IMR-90 (cell line): ENCODE results near the gene CDKN2B-AS1. TPM values are rescaled to one million over a fixed set of nuclear protein-coding genes. Genes with fewer than 3 reads are reported as not detected.

Experiments
- ATAC-seq: fragments of 200-7000 bp; cut with Tn5 transposase; 2 replicates; pipeline ENCODE4 v1.9.1; 2020; ENCODE audit warnings: low read depth, mild to moderate bottlenecking, moderate library complexity
- BruUV-seq: library from RNA; stranded (reverse); fragments of 400-500 nt; replicated peaks from 2 replicates; lab custom pipeline; 2021; lab: Mats Ljungman, UMichigan
- CTCF ChIA-PET: fragments of 300-600 bp; formaldehyde crosslinking; extraction: SDS; loops from one replicate; lab custom pipeline; 2021; ENCODE audit warnings: antibody characterized with exemption; lab: Yijun Ruan, JAX
- POLR2A ChIA-PET: fragments of 300-600 bp; sonication (Branson Sonifier 250); formaldehyde crosslinking; loops from one replicate; lab custom pipeline; 2022; ENCODE audit warnings: antibody characterized with exemption; ENCODE audit not compliant: unreplicated experiment; lab: Charles Lee
- DNase-seq: peaks from one replicate; pipeline ENCODE4 v3.0.0; 2013
- H2AFZ ChIP-seq: replicated peaks from 2 replicates; pipeline ENCODE3; 2013; ENCODE audit warnings: low read length, mild to moderate bottlenecking; ENCODE audit not compliant: poor library complexity
- H2AK5ac ChIP-seq: 2 replicates; pipeline ENCODE4 v1.6.1; 2013; ENCODE audit warnings: low read depth, low read length, inconsistent platforms
- H2AK9ac ChIP-seq: replicated peaks from 2 replicates; pipeline ENCODE3; 2013; ENCODE audit warnings: mild to moderate bottlenecking, low read depth, low read length, moderate library complexity; ENCODE audit not compliant: poor library complexity
- H2BK120ac ChIP-seq: 2 replicates; pipeline ENCODE4 v1.6.1; 2013; ENCODE audit warnings: low read depth, low read length, inconsistent platforms
- H2BK15ac ChIP-seq: 3 replicates; pipeline ENCODE4 v1.6.1; 2013; ENCODE audit warnings: low read depth, low read length, inconsistent platforms
- H2BK20ac ChIP-seq: 2 replicates; pipeline ENCODE4 v1.6.1; 2013; ENCODE audit warnings: low read depth, mild to moderate bottlenecking, inconsistent platforms, low read length, moderate library complexity
- H2BK5ac ChIP-seq: 2 replicates; pipeline ENCODE4 v1.6.1; 2013; ENCODE audit warnings: mild to moderate bottlenecking, low read depth, low read length, inconsistent platforms; ENCODE audit not compliant: poor library complexity, severe bottlenecking
- H3K14ac ChIP-seq: replicated peaks from 2 replicates; pipeline ENCODE4 v1.6.1; 2013; ENCODE audit warnings: low read depth, low read length, inconsistent platforms
- H3K18ac ChIP-seq: 2 replicates; pipeline ENCODE4 v1.6.1; 2013; ENCODE audit warnings: low read depth, low read length, control low read depth
- H3K23ac ChIP-seq: 2 replicates; pipeline ENCODE4 v1.6.1; 2013; ENCODE audit warnings: low read depth, low read length, inconsistent platforms
- H3K27ac ChIP-seq: 2 replicates; pipeline ENCODE4 v1.5.1; 2013; ENCODE audit warnings: mild to moderate bottlenecking, control low read depth, low read length; ENCODE audit not compliant: insufficient read depth
- H3K27me3 ChIP-seq: 2 replicates; pipeline ENCODE4 v1.6.1; 2013; ENCODE audit warnings: low read length; ENCODE audit not compliant: control insufficient read depth, insufficient read depth
- H3K36me3 ChIP-seq: 2 replicates; pipeline ENCODE4 v1.6.1; 2013; ENCODE audit warnings: low read length, mixed read lengths; ENCODE audit not compliant: control insufficient read depth, insufficient read depth
- H3K4ac ChIP-seq: 2 replicates; pipeline ENCODE4 v1.6.1; 2013; ENCODE audit warnings: low read depth, low read length, inconsistent platforms
- H3K4me1 ChIP-seq: 2 replicates; pipeline ENCODE4 v1.6.1; 2013; ENCODE audit warnings: low read length, mixed read lengths; ENCODE audit not compliant: control insufficient read depth, insufficient read depth
- H3K4me2 ChIP-seq: 2 replicates; pipeline ENCODE4 v1.6.1; 2013; ENCODE audit warnings: low read depth, mild to moderate bottlenecking, control low read depth, low read length, moderate library complexity
- H3K4me3 ChIP-seq: 2 replicates; pipeline ENCODE4 v1.5.1; 2013; ENCODE audit warnings: low read depth, mild to moderate bottlenecking, control low read depth, low read length, moderate library complexity; ENCODE audit not compliant: insufficient read depth
- H3K56ac ChIP-seq: 2 replicates; pipeline ENCODE4 v1.6.1; 2013; ENCODE audit warnings: low read length, inconsistent platforms; ENCODE audit not compliant: insufficient read depth; ENCODE audit errors: extremely low read depth
- H3K79me1 ChIP-seq, 2 experiments: 2 replicates each; pipeline ENCODE4 v1.6.1; 2013; ENCODE audit warnings: low read length in 2 of 2, inconsistent platforms in 1 of 2, low read depth in 1 of 2
- H3K9ac ChIP-seq: 2 replicates; pipeline ENCODE4 v1.6.1; 2013; ENCODE audit warnings: low read depth, low read length, control low read depth
- H3K9me1 ChIP-seq: 2 replicates; pipeline ENCODE4 v1.6.1; 2013; ENCODE audit warnings: low read length, inconsistent platforms; ENCODE audit not compliant: insufficient read depth
- H3K9me3 ChIP-seq: 2 replicates; pipeline ENCODE4 v1.6.1; 2013; ENCODE audit warnings: low read length; ENCODE audit not compliant: control insufficient read depth, insufficient read depth
- H4K20me1 ChIP-seq: 2 replicates; pipeline ENCODE4 v1.6.1; 2013; ENCODE audit warnings: low read length, inconsistent platforms; ENCODE audit not compliant: insufficient read depth
- H4K5ac ChIP-seq: 2 replicates; pipeline ENCODE4 v1.6.1; 2013; ENCODE audit warnings: mild to moderate bottlenecking, low read depth, low read length, control low read depth
- H4K8ac ChIP-seq, 2 experiments: 2 replicates each; pipeline ENCODE4 v1.6.1; 2013; ENCODE audit warnings: low read depth in 2 of 2, low read length in 2 of 2, control low read depth in 1 of 2, inconsistent platforms in 1 of 2
- H4K91ac ChIP-seq: 2 replicates; pipeline ENCODE4 v1.6.1; 2013; ENCODE audit warnings: low read depth, low read length, inconsistent platforms; ENCODE audit not compliant: insufficient read depth
- BHLHE40 ChIP-seq: fragments of 150-350 bp; IDR thresholded peaks from 2 replicates; pipeline ENCODE4 v1.6.1; 2016; ENCODE audit warnings: mild to moderate bottlenecking, low read depth, low read length
- CEBPB ChIP-seq: IDR thresholded peaks from 2 replicates; pipeline ENCODE4 v1.6.1; 2012; ENCODE audit warnings: low read depth, low read length, improper control_type of control experiment
- CHD1 ChIP-seq: IDR thresholded peaks from 2 replicates; pipeline ENCODE4 v1.6.1; 2012; ENCODE audit warnings: low read depth, low read length, improper control_type of control experiment
- CTCF ChIP-seq: conservative IDR thresholded peaks from 2 replicates; pipeline ENCODE4 v1.5.1; 2012; ENCODE audit warnings: mild to moderate bottlenecking, low read depth, low read length, improper control_type of control experiment
- FOS ChIP-seq: fragments of 150-350 bp; IDR thresholded peaks from 2 replicates; pipeline ENCODE4 v1.6.1; 2016; ENCODE audit warnings: low read depth, low read length
- MAFK ChIP-seq: IDR thresholded peaks from 2 replicates; pipeline ENCODE4 v1.6.1; 2012; ENCODE audit warnings: low read depth, low read length, improper control_type of control experiment
- MXI1 ChIP-seq: IDR thresholded peaks from 2 replicates; pipeline ENCODE4 v1.6.1; 2012; ENCODE audit warnings: low read depth, mild to moderate bottlenecking, low read length, moderate library complexity, borderline replicate concordance
- NFE2L2 ChIP-seq: fragments of 150-350 bp; IDR thresholded peaks from 2 replicates; pipeline ENCODE4 v1.6.1; 2016; ENCODE audit warnings: low read depth, mild to moderate bottlenecking, low read length
- POLR2A ChIP-seq: IDR thresholded peaks from 2 replicates; pipeline ENCODE4 v1.6.1; 2012; ENCODE audit warnings: mild to moderate bottlenecking, low read depth, low read length
- RAD21 ChIP-seq: IDR thresholded peaks from 2 replicates; pipeline ENCODE4 v1.6.1; 2012; ENCODE audit warnings: low read length, improper control_type of control experiment
- RCOR1 ChIP-seq: IDR thresholded peaks from 2 replicates; pipeline ENCODE4 v1.6.1; 2012; ENCODE audit warnings: mild to moderate bottlenecking, low read length, improper control_type of control experiment; ENCODE audit not compliant: insufficient replicate concordance
- RFX5 ChIP-seq: IDR thresholded peaks from 2 replicates; pipeline ENCODE4 v1.8.0; 2012; ENCODE audit warnings: low read depth, mild to moderate bottlenecking, low read length, moderate library complexity
- SMC3 ChIP-seq: fragments of 150-350 bp; IDR thresholded peaks from 2 replicates; pipeline ENCODE4 v1.6.1; 2016; ENCODE audit warnings: low read depth, mild to moderate bottlenecking, antibody characterized with exemption, low read length, moderate library complexity
- USF2 ChIP-seq: fragments of 150-350 bp; IDR thresholded peaks from 2 replicates; pipeline ENCODE4 v1.6.1; 2017; ENCODE audit warnings: mild to moderate bottlenecking, antibody characterized with exemption, low read length, low read depth
- WGBS, 2 experiments: methylation state at CpG; one replicate each; pipeline versions ENCODE4 v1.1.5 to v1.1.7; 2013; ENCODE audit warnings: missing lambda C conversion rate in 2 of 2; ENCODE audit not compliant: insufficient read length in 1 of 2; ENCODE audit errors: extremely low coverage in 2 of 2; 5-methylcytosine and 5-hydroxymethylcytosine counted together
- dilution Hi-C: fragments of 300-500 bp; cut with HindIII; formaldehyde crosslinking; loops from one replicate; pipeline ENCODE4 v1.14.3; 2018; ENCODE audit warnings: low sequenced_read_pairs; ENCODE audit not compliant: unreplicated experiment
- in situ Hi-C: fragments of 300-500 bp; cut with MboI; formaldehyde crosslinking; loops from 3 replicates; pipeline ENCODE4 v1.14.3; 2019; ENCODE audit warnings: low sequenced_read_pairs, inconsistent platforms, mixed read lengths
- intact Hi-C: fragments of 100-400 bp; cut with micrococcal nuclease; formaldehyde crosslinking; loops from 2 replicates; pipeline ENCODE4 v1.10.0; 2022
- polyA plus RNA-seq, 3 experiments: library from polyadenylated mRNA; depleted of rRNA; stranded (reverse); fragments of >200 nt; gene quantifications; 2 replicates each; pipeline ENCODE4 v1.2.3, GENCODE V29; 2012; ENCODE audit warnings: low replicate concordance in 1 of 3
- total RNA-seq: library from RNA; depleted of rRNA; stranded (reverse); fragments of >200 nt; gene quantifications from 2 replicates; pipeline ENCODE4 v1.2.3, GENCODE V29; 2012

The CDKN2B-AS1 gene
- total and polyA plus RNA-seq, 2 of the 4 experiments (the other 2 are of a cell fraction), result 1.0 to 1.1 TPM

- TF ChIP-seq FOS (no peak), MAFK (no peak)
These were observed 124.4 kb downstream of the CDKN2B-AS1 start (continued) for GRCh38 chr9:22118810-22119521.

GRCh38 chr9:22119522-22120158 is 125.0 kb downstream of the CDKN2B-AS1 start:
- H2BK15ac ChIP-seq, result peak overlapping the region; percentile 12; the same call in 1 of the 3 replicates
- WGBS, 2 experiments, result no CpG with 5 or more reads among the region's 3 CpGs
- H3K56ac ChIP-seq, result no peak overlapping the region
- no peak overlapping the region for H2AFZ ChIP-seq
- DNase-seq (peak; percentile 50), ATAC-seq (peak; percentile 30; the same call in 1 of the 2 replicates)
- H2AK5ac ChIP-seq, result no peak overlapping the region
- H3K79me1 ChIP-seq, result no peaks in the 10 kb centered on the region
- no peaks in the 10 kb centered on the region for H3K9me3 ChIP-seq
- H3K36me3 ChIP-seq, result no peaks in the 10 kb centered on the region
- no TSS peak for BruUV-seq
- H4K8ac ChIP-seq, result no peak overlapping the region
- POLR2A ChIA-PET, result no interaction called here
- H3K4me3 ChIP-seq, result no peak overlapping the region
- no peak overlapping the region for H4K91ac ChIP-seq
- no peak overlapping the region for H3K27ac ChIP-seq
- H2BK20ac ChIP-seq, result 0 out of 2 replicates have a peak overlapping the region, but pooled peaks have one; percentile 43
- no peak overlapping the region for H4K5ac ChIP-seq
- H3K14ac ChIP-seq, result no peak overlapping the region; the same call in 1 of the 2 replicates
- no peaks in the 10 kb centered on the region for H3K27me3 ChIP-seq
- H4K20me1 ChIP-seq, result no peaks in the 10 kb centered on the region
- in situ Hi-C loops (loop anchor here (25.0 kb wide), 1 partner anchor 307 kb away; the partner anchor contains the start of gene MTAP), dilution Hi-C loops (no loop called here), intact Hi-C loops (loop anchor here (1.0 to 5.0 kb wide), 4 partner anchors 110 to 305 kb away; partner anchors contain the start of gene CDKN2B)
- no peak overlapping the region for H3K4me2 ChIP-seq
- H2AK9ac ChIP-seq, result no peak overlapping the region
- H2BK5ac ChIP-seq, result no peak overlapping the region
- 0 out of 2 replicates have a peak overlapping the region, but pooled peaks have one; percentile 51 for H2BK120ac ChIP-seq
- peaks cover 16% of the 10 kb centered on the region for H3K4me1 ChIP-seq
- H3K4ac ChIP-seq, result no peak overlapping the region
- no peak overlapping the region for H3K9ac ChIP-seq
- CTCF ChIA-PET, result interaction anchor here (0.6 to 5.6 kb wide), 19 partner anchors 9 to 137 kb away, joined by 3 to 39 read pairs (median 3); partner anchors contain the start of gene CDKN2B
- H3K18ac ChIP-seq, result no peak overlapping the region
- peaks cover 4% of the 10 kb centered on the region; the same call in 1 of the 2 replicates for H3K9me1 ChIP-seq
- no peak overlapping the region for H3K23ac ChIP-seq
- peak; percentile 75 for TF ChIP-seq RAD21
- TF ChIP-seq NFE2L2, result no peak
- TF ChIP-seq POLR2A, result no peak
- no peak for TF ChIP-seq RCOR1
- TF ChIP-seq BHLHE40, result no peak
- TF ChIP-seq CEBPB, result no peak
- TF ChIP-seq CTCF, result peak; percentile 64
- TF ChIP-seq MAFK, result no peak
- TF ChIP-seq RFX5, result no peak
- no peak for TF ChIP-seq MXI1
- no peak for TF ChIP-seq CHD1
- peak; percentile 59 for TF ChIP-seq SMC3
- no peak for TF ChIP-seq USF2
